ENCODE data around the gene RALGDS.

RALGDS gene

GRCh38 chr9:133149130-133150015 lies 28.3 kb upstream of the RALGDS start:
- peak; percentile 14 for TF ChIP-seq CTCF (IDR thresholded peaks at IDR 0.05; ENCODE audit: low read depth, low read length)
- peak; percentile 66 for DNase-seq (ENCODE audit: extremely low read depth, low read depth)

GRCh38 chr9:133148199-133149129 lies 27.4 kb upstream of the RALGDS start:
- no peak for DNase-seq (ENCODE audit: extremely low read depth, low read depth)
- TF ChIP-seq CTCF (IDR thresholded peaks at IDR 0.05; ENCODE audit: low read depth, low read length), result no peak

GRCh38 chr9:133147412-133148198 lies 26.6 kb upstream of the RALGDS start:
- TF ChIP-seq CTCF (IDR thresholded peaks at IDR 0.05; ENCODE audit: low read depth, low read length), result no peak; the same call in none of the 2 replicates
- no peak for DNase-seq (ENCODE audit: extremely low read depth, low read depth)

GRCh38 chr9:133146746-133147411 lies 25.8 kb upstream of the RALGDS start:
- no peak for TF ChIP-seq CTCF (IDR thresholded peaks at IDR 0.05; ENCODE audit: low read depth, low read length)
- no peak for DNase-seq (ENCODE audit: extremely low read depth, low read depth)

GRCh38 chr9:133144904-133145851 lies 24.1 kb upstream of the RALGDS start:
- TF ChIP-seq CTCF (IDR thresholded peaks at IDR 0.05; ENCODE audit: low read depth, low read length), result no peak
- DNase-seq (ENCODE audit: extremely low read depth, low read depth), result no peak
